Activated CD4-positive, alpha-beta memory T cell treated with anti-CD3 and anti-CD28 coated beads, Interleukin-2, amount 10 ng/mL, durations not matched to agents 7 days and 5 days (primary cell): Measurements from ENCODE around the gene DPYSL4. TPM values are rescaled to one million over a fixed set of nuclear protein-coding genes. Genes with fewer than 3 reads are reported as not detected.

Experiments
- CTCF ChIA-PET: fragments of 350-600 bp; sonication (Branson Sonifier 250); formaldehyde crosslinking; loops from one replicate; lab custom pipeline; 2021; ENCODE audit warnings: antibody characterized with exemption, inconsistent platforms; lab: Charles Lee
- POLR2A ChIA-PET: fragments of 350-600 bp; sonication (Branson Sonifier 250); formaldehyde crosslinking; loops from one replicate; lab custom pipeline; 2021; ENCODE audit warnings: antibody characterized with exemption; lab: Charles Lee
- DNase-seq: peaks from one replicate; pipeline ENCODE4 v3.0.0-alpha.2; 2020
- H3K27ac Mint-ChIP-seq: one replicate; pipeline ENCODE4 v1.8.0; 2021; ENCODE audit warnings: mild to moderate bottlenecking, mixed read lengths
- H3K27me3 Mint-ChIP-seq: one replicate; pipeline ENCODE4 v1.8.0; 2021; ENCODE audit warnings: mixed read lengths
- H3K36me3 Mint-ChIP-seq: one replicate; pipeline ENCODE4 v1.8.0; 2021; ENCODE audit warnings: low read depth, mixed read lengths
- H3K4me1 Mint-ChIP-seq: one replicate; pipeline ENCODE4 v1.8.0; 2021; ENCODE audit warnings: mixed read lengths
- H3K4me3 Mint-ChIP-seq: one replicate; pipeline ENCODE4 v1.8.0; 2021; ENCODE audit warnings: mild to moderate bottlenecking, mixed read lengths
- H3K9me3 Mint-ChIP-seq: one replicate; pipeline ENCODE4 v1.8.0; 2021; ENCODE audit warnings: mixed read lengths
- total RNA-seq, 2 experiments: library from RNA; stranded (reverse); gene quantifications; one replicate each; pipeline ENCODE4 v1.2.3, GENCODE V29; 2021

DPYSL4 gene
- total RNA-seq, 2 experiments from 2014 or later: 5.4 to 6.7 TPM

DNA sequence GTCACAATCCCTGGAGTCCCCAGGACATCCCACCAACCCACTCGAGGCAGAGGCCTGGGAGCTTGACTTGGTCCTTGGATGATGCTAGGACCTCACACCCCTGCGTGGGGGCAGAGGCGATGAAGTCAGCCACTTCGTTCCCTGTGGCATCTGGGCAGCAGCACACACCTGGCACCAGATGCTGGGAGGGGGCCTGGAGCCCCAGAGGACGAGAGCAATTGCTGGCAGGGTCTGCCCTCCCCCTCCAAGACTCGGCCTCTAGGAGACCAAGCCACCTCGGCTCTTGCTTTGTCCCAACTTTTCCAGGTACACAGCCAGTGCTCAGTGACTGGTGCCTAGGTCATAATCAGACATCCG is 39.1 kb downstream of the DPYSL4 start:
- peaks cover 18% of the 10 kb centered on the region for H3K4me1 Mint-ChIP-seq
- DNase-seq: no peak
- no peaks in the 10 kb centered on the region for H3K9me3 Mint-ChIP-seq
- H3K4me3 Mint-ChIP-seq: no peak overlapping the region
- H3K27ac Mint-ChIP-seq: no peak overlapping the region
- H3K27me3 Mint-ChIP-seq: no peaks in the 10 kb centered on the region
- ChIA-PET CTCF (interaction anchor here (1.2 to 1.9 kb wide), 2 partner anchors 127 to 221 kb away, joined by 3 to 4 read pairs; no protein-coding TSS in a partner anchor), POLR2A (no interaction called here)
- H3K36me3 Mint-ChIP-seq: no peaks in the 10 kb centered on the region

DNA sequence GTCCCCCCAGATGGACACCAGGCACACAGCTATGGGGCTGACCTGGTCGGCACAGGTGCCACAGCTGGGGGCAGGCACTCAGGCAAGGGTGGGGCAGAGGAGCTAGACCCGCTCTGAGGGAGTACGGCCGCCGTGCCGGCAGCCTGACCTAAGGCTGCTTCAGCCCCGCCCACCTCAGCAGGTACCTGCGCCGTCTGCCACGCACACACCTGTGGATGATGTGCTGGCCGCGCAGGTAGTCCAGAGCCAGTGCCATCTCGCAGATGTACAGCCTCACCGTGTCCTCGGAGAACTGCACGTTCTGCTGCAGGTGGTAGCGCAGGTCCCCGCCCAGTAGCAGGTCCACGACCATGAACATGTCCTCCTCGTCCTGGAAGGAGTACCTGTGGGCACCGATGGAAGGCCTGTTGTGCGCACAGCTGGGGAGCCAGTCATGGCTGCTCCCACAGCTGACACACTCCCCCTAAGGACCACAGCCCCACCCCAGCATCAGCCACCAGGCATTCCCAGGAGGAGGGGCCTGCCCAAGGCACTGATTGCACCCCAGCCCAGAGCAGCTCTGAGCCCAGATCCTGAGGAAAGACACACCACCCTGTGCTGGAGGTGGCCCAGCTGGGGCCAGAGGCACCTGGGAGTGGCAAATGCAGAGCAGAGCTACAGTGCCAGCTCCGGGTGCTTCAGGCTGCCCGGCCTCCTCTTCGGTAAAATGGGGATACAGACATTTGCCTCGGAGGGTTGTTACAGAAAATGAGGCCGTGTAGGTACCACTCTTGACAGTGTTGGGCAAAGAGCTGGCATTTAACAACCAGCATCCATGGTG is 40.0 kb downstream of the DPYSL4 start:
- peaks cover 22% of the 10 kb centered on the region for H3K4me1 Mint-ChIP-seq
- H3K27ac Mint-ChIP-seq: no peak overlapping the region
- no peak for DNase-seq
- ChIA-PET CTCF (interaction anchor here (1.2 to 1.9 kb wide), 2 partner anchors 126 to 220 kb away, joined by 3 to 4 read pairs; no protein-coding TSS in a partner anchor), POLR2A (no interaction called here)
- H3K27me3 Mint-ChIP-seq: no peaks in the 10 kb centered on the region
- H3K4me3 Mint-ChIP-seq: no peak overlapping the region
- no peaks in the 10 kb centered on the region for H3K9me3 Mint-ChIP-seq
- no peaks in the 10 kb centered on the region for H3K36me3 Mint-ChIP-seq

DNA sequence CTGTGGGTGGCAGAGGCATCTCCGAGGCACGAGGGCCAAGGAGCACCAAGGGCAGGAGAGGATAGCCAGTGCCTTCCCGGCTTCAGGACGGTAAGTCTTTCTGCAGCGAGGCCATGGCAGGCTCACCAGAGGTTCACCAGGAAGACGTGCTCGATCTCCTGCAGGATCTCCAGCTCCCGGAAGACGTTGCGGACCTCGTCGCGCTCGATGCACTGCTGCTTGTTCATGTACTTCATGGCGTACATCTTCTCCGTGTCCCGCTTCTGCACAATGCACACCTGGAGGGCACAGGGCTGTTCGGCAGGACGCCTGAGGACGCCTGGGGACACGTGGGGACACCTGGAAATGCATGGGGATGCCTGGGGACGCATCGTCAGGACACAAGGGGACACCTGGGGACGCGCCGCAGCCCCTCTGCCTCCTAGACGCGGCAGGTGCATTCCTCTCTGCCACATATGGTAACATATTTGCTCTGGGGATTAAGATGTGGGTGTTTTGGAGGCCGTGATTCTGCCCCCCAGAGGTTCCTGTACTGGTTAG is 41.2 kb downstream of the DPYSL4 start:
- H3K4me1 Mint-ChIP-seq: peaks cover 31% of the 10 kb centered on the region
- no peak overlapping the region for H3K27ac Mint-ChIP-seq
- no peak for DNase-seq
- no peak overlapping the region for H3K4me3 Mint-ChIP-seq
- H3K36me3 Mint-ChIP-seq: no peaks in the 10 kb centered on the region
- ChIA-PET CTCF (no interaction called here), POLR2A (no interaction called here)
- no peaks in the 10 kb centered on the region for H3K27me3 Mint-ChIP-seq
- no peaks in the 10 kb centered on the region for H3K9me3 Mint-ChIP-seq

DNA sequence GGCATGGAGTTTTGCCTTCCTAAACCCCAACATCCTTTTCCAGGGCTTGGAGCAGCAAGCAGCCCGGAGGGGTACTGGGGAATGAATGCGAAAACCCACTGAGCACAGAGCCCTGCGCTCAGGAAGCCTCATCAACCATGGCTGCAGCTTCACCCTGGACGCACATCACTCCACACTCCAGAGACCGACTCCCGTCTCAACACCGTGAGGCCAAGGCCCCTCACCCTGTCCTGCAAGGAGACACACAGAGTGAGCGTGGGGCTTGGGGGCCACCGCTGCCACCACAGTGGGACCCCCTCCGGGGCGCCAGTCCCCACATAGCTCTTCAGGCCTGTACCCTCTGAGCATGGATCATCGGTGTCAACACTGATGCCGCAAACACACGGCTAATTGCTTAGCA is 41.9 kb downstream of the DPYSL4 start:
- H3K36me3 Mint-ChIP-seq: no peaks in the 10 kb centered on the region
- ChIA-PET POLR2A (no interaction called here), CTCF (no interaction called here)
- H3K4me1 Mint-ChIP-seq: peaks cover 33% of the 10 kb centered on the region
- H3K9me3 Mint-ChIP-seq: no peaks in the 10 kb centered on the region
- DNase-seq: no peak
- no peaks in the 10 kb centered on the region for H3K27me3 Mint-ChIP-seq
- H3K4me3 Mint-ChIP-seq: no peak overlapping the region
- H3K27ac Mint-ChIP-seq: no peak overlapping the region

DNA sequence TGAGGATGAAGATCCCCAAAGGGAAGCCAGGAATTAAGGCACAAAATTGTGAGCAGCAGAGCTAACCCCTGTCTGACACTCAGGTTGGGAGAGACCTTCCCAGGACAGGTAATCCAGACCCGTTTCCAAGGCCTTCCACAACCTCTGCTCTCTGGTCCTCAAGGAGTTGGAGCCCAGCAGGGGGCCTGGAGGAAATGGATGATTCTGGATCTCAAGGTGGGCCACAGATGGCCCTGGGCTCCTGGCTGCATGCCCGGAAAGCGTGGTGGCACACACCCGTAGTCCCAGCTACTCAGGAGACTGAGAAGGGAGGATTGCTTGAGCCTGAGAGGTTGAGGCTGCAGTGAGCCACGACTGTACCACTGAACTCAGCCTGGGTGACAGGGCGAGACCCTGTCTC is 42.3 kb downstream of the DPYSL4 start:
- CTCF ChIA-PET: no interaction called here

DNA sequence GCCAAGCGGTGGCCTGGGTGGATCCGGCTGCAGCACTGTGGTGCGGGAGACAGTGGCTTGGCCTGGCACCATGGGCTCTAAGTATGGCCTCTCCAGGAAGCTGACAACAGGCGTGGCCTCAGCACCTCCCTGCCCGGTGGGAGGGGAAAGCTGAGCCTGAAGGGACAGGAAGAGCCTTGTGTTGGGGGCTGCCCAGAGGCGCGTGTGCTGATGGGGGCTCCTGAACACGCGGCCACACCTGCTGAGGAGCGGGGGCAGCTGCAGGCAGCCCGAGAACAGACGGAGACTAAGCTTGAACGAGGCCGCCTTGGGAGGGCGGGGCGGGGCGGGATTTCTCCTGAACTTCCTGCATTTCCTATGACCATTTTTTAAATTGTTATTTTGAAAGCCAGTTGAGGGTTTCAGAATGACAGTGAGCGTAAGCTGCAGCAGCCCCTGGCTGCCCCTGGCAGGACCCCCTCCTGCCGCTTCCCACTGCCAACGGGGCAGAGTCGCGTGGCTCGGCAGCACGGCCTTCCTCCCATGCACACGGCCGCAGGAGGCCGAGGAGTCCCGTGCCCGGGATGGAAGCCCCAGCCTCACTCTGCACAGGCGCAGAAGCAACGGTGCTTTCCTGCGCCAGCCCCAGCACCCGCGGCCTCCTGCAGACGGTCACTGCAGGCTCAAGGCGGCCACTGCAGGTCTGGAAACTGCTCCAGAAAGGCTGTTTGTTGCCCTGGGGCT is 43.2 kb downstream of the DPYSL4 start:
- ChIA-PET POLR2A (no interaction called here), CTCF (no interaction called here)
- H3K4me3 Mint-ChIP-seq: peak overlapping the region; percentile 65
- no peaks in the 10 kb centered on the region for H3K27me3 Mint-ChIP-seq
- no peaks in the 10 kb centered on the region for H3K36me3 Mint-ChIP-seq
- no peaks in the 10 kb centered on the region for H3K9me3 Mint-ChIP-seq
- DNase-seq: peak; percentile 43
- H3K27ac Mint-ChIP-seq: peak overlapping the region; percentile 84
- peaks cover 33% of the 10 kb centered on the region for H3K4me1 Mint-ChIP-seq

More for the DNA sequence above, 42.3 kb downstream of the DPYSL4 start:
- Mint-ChIP-seq H3K4me3 (no peak overlapping the region), H3K27ac (no peak overlapping the region), H3K9me3 (no peaks in the 10 kb centered on the region), H3K27me3 (no peaks in the 10 kb centered on the region), H3K36me3 (no peaks in the 10 kb centered on the region), H3K4me1 (peaks cover 33% of the 10 kb centered on the region)
- DNase-seq: no peak
- POLR2A ChIA-PET: no interaction called here

DNA sequence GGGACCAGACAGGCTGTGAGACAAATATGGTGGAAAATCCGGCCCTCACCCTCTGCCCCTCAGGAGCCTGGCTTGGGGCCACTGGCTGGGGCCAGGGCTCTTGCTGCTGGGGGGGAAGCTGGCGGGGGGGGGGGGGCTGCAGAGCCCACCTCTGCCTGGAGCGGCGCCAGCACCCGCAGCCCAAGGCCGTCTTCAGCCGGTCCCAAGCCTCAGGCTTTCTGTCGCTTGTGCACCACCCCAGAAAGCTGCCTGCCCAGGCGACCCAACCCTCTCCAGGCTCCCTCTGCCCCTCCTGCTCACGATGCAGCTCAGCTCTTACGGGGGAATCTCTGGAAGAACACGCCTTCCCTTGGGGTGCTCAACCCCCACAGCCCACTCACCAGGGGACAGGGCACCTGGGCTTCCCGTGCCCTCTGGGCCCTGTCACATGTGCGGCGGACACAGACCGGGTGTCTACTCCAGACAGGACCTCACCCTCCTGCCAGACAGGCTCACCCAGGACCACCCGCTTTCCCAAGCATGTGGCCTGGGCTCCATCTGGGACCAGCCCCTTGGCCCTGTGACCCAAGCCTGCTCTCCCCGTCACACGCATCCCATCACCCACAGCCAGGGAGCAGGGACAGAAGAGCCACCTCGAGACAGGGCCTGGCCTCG is 43.9 kb downstream of the DPYSL4 start:
- Mint-ChIP-seq H3K4me3 (no peak overlapping the region), H3K36me3 (no peaks in the 10 kb centered on the region), H3K27me3 (no peaks in the 10 kb centered on the region), H3K27ac (peak overlapping the region; percentile 31), H3K9me3 (no peaks in the 10 kb centered on the region), H3K4me1 (peaks cover 33% of the 10 kb centered on the region)
- no peak for DNase-seq
- POLR2A ChIA-PET: no interaction called here
- CTCF ChIA-PET: no interaction called here

DNA sequence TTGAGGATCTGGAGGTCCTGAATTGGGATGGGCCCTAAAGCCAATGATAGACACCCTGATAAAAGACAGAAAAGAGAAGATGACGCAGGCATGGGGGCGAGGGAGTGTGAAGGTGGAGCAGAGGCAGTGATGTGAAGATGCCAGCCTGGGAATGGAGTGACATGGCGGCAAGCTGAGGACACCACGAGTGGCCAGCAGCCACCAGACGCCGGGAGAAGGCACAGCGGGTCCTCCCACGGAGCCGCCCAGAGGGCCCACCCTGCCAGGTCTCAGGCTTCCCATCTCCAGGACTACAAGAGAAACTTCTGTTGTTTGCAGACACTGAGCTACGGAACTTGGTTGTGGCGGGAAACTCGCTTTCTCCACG is 44.9 kb downstream of the DPYSL4 start:
- no peak for DNase-seq
- Mint-ChIP-seq H3K27me3 (no peaks in the 10 kb centered on the region), H3K4me1 (peaks cover 33% of the 10 kb centered on the region), H3K9me3 (no peaks in the 10 kb centered on the region), H3K4me3 (no peak overlapping the region), H3K36me3 (no peaks in the 10 kb centered on the region), H3K27ac (no peak overlapping the region)
- ChIA-PET CTCF (no interaction called here), POLR2A (no interaction called here)

DNA sequence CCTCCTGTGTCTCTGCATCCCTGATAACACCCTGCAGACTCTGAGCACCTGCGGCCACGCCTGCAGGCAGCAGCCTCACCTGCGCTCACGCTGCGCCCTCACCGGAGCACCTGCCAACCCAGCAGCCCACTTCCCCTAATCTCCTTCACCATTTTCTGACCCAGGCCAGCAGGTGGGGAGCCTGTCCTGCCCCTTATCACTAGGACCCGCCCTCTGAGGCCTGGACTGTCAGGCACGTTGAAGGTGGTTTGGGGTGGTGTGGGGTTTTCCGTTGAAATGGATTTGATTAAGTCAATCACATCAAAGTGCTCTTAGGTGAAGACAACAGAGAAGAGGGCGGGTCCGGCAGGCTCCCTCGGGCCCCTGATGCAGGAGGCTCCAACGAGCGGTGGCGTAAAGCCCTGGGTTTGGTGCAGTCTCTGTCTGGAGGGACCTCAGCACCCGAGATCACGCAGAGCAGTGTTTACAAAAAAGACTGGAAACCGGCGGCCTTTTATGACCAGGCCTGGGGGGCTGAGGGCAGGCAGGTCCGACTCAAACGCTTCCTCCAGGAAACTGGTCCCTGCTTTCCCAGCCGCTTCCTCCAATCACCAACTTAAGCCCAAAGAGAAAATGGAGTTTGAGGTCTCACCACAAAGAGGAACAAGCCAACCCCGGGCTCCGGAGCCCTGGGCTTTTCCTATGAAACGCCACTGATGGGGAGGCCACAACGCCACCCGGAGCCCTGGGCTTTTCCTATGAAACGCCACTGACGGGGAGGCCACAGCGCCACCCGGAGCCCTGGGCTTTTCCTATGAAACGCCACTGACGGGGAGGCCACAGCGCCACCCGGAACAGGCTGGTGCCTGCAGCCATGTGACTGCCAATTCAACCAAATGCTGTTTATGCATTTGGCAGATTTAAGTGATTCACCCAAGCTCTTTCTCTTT is 45.5 kb downstream of the DPYSL4 start:
- POLR2A ChIA-PET: no interaction called here
- Mint-ChIP-seq H3K4me1 (peaks cover 32% of the 10 kb centered on the region), H3K27me3 (no peaks in the 10 kb centered on the region), H3K4me3 (no peak overlapping the region), H3K36me3 (no peaks in the 10 kb centered on the region), H3K9me3 (no peaks in the 10 kb centered on the region), H3K27ac (no peak overlapping the region)
- CTCF ChIA-PET: no interaction called here
- no peak for DNase-seq

DNA sequence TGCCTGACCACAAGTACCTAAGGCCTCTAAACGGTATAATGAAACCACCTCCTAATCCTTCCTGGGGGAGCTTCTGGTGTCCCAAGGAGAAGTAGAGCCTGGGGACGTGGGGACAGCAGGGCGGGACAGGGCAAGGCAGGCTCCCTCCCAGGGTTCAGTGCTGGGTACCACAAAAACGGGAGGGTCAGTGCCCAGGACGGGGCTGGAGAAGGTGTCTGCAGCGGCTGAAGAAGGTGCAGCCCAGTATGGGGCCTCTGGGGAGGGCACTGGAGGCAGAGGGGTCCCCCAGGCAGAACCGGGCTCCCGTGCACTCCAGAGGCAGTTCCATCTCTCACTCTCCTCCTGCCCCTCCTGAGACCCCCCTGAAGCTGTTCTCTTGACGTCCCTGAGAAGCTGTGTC is 46.2 kb downstream of the DPYSL4 start:
- H3K4me3 Mint-ChIP-seq: no peak overlapping the region
- no peak overlapping the region for H3K27ac Mint-ChIP-seq
- no peaks in the 10 kb centered on the region for H3K9me3 Mint-ChIP-seq
- CTCF ChIA-PET: no interaction called here
- POLR2A ChIA-PET: no interaction called here
- peaks cover 28% of the 10 kb centered on the region for H3K4me1 Mint-ChIP-seq
- no peaks in the 10 kb centered on the region for H3K36me3 Mint-ChIP-seq
- DNase-seq: no peak
- no peaks in the 10 kb centered on the region for H3K27me3 Mint-ChIP-seq

DNA sequence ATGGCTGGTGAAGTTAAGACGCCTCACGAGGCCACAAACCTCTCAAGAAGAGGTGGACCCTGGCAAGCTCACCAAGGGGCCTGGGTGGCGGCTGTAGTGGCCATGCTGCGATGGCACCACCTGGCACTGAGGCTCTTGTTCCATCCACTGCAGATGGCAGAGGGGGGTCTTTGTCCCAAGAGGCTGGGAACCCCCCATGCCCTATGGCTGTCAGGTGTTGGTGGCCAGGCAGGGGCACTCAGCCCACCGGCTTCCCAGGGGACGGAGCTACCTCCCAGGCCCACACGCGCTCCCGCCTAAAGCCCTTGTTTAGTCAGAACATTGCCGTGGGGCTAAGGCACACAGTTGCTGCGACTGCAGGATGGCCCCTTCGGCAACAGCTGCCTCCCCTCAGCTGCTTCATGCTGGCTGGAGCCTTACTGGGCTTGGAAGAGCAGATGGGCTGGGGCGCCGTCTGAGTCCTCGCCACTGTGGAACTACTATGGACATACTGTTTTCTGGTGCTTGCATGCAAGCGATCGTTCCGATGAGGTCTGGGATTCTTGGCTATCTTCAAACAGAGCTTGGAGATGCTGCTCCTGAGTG is 46.8 kb downstream of the DPYSL4 start:
- Mint-ChIP-seq H3K4me3 (no peak overlapping the region), H3K27ac (no peak overlapping the region), H3K4me1 (peaks cover 28% of the 10 kb centered on the region), H3K36me3 (no peaks in the 10 kb centered on the region), H3K9me3 (no peaks in the 10 kb centered on the region), H3K27me3 (no peaks in the 10 kb centered on the region)
- ChIA-PET CTCF (no interaction called here), POLR2A (interaction anchor here (1.2 kb wide), 1 partner anchor 98 kb away, joined by 4 read pairs; the partner anchor contains the start of gene LRRC27)
- no peak for DNase-seq

DNA sequence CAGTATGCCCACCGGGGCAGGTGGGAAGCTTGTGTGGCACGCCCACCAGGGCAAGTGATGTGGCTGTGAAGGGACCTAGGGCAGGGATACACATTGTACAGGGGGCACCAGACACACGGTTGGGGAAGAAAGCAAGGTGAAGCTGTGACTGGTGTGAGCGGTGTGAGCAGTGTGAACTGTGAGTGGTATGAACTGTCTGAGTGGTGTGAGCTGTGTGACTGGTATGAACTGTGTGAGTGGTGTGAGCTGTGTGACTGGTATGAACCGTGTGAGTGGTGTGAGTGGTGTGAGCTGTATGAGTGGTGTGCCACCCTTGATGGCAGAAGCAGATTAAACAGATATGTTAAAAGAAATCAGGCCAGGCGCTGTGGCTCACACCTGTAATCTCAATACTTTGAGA is 48.1 kb downstream of the DPYSL4 start:
- H3K9me3 Mint-ChIP-seq: no peaks in the 10 kb centered on the region
- ChIA-PET CTCF (no interaction called here), POLR2A (interaction anchor here (1.2 kb wide), 1 partner anchor 97 kb away, joined by 4 read pairs; the partner anchor contains the start of gene LRRC27)
- no peaks in the 10 kb centered on the region for H3K27me3 Mint-ChIP-seq
- H3K27ac Mint-ChIP-seq: no peak overlapping the region
- H3K36me3 Mint-ChIP-seq: no peaks in the 10 kb centered on the region
- peaks cover 22% of the 10 kb centered on the region for H3K4me1 Mint-ChIP-seq
- H3K4me3 Mint-ChIP-seq: no peak overlapping the region
- no peak for DNase-seq
